ENCODE data around the gene FAM170B.

Gene FAM170B

DNA sequence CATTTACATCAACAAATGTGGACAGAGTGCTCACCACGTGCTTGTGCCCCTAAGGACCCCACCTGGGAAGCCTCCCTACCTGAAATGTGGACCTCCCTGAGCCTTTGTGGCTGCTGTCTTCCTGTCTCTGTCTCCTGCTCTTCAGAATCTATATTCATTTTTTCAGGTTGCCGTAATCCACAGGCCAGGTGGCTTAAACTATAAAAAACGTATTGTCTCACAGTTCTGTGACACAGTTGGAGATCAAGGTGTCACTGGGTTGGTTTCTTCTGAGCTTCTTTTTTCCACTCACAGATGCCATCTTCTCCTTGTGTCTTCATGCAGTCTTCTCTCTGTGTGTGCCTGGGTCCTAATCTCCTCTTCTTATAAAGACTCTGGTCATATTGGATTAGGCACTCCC lies 12.9 kb downstream of the FAM170B start:
- DNase-seq (ENCODE audit: low read depth): no peak

DNA sequence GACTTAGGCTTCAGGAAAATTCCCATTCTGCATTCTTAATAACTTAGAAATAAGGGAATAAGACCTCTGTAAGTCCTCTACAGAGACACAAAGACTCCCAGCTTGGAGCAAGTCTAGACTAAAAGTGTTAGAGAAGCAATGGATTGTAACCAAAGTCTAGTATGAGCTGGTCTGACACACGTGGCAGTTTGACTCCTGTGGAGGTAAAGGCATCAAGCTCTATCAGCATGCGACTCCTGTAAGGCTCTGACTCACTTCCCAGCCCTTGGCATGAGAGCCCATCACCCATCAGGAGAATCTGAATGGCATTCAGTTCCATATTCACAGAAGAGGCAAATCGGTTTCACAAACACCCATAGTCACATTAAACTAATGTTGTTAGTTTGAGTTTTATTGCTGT lies 14.1 kb downstream of the FAM170B start:
- DNase-seq (ENCODE audit: low read depth): no peak

DNA sequence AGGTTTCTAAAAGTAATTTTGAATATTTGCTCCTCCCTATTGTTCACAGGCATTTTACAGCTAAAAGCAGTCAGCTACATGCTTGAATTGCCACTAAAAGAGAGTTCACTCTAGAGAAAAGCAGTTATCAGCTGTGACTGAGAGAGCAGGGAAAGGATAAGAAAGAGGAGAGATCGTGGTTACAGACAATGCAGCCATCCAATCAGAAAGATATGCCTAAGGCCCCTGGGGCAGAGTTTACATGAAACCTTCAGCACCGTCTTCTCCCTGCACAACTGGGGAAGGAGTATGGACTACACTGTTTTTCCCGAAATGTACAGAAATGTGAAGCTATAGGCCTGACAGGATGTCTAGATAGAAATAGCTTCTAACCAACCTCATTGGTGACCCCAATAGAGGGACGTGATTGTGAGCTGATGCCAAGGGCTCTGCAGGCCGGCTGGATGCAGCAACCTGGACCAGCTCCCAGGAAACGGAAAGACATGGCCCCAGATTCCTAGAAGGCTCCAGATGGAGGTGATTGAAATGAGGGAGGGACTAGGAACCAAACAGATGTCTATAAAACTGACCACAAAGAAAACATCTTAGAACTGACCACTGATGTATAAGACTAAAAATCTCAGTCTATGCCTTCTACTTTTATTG lies 15.3 kb downstream of the FAM170B start:
- no peak for DNase-seq (ENCODE audit: low read depth)

DNA sequence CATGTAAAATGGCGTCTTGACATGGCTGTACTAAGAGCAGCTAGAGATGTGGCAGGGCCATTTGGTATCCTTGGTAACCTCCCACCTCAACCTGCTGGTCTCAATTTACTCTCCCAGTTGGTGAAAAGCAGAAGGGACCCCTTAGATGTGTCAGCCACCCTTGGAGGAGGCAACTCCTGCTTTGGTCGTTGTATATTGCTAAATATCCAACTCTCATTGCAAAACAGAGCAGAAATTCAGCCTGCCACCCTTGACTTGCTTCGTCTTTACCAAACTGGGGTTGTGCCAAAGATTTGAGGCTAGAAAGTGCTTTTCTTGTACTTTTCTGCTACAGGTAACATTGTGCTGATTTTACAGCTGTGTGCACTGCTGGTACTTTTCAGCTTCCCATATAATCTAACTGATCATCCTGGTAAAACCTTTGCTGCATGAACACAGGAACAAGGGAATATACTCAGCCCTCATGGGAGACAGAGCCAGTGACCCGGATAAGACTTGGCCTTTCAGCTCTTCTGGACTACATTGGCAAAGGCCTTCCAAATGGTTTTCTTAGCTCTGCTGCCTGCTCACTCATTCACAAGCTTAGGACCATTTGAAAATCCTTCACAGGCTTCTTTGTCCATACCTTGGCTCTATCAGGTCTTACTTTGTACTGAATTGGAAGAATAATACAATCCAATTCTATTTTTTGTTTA lies 16.3 kb downstream of the FAM170B start:
- no peak for DNase-seq (ENCODE audit: low read depth)

DNA sequence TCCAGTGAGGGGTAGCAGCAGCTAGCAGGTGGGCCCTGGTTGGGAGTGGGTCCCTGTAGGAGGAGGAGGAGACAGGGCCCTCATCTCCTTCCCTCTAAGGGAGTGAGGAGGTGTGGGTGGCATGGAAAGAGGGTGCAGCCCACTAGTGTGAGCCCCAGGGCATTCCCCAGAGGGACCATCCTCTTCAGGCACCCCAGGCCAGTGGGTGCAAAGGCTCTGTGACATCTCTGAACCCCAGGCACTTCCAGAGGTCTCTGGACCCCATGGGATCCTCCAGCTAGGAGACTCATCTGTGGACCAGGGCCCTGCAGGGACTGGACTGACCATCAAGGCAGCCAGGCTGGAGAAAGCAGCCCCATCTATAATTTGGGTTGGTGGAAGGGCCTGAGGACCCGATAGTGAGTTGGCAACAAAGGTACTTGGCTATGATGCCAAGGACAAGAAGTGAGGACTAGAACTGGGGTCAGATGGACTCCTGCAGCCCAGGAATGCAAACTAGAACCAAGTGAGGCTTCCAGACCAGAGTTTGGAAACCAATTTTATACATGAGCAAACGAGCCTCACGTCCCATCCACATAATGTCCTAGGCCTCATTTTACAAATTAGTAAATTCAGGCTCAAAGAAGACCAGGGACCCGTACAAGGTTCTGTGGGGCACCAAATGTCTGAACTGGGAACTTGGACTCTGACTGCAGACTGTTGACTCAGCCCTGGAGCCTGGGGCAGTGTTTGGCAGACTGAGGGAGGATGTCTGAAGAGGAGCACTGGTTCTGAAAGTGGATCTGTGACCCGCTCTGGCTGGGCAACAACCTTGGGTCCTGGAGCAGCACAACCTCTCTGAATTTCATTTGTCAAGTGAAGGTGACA lies 17.1 kb downstream of the FAM170B start:
- no peak for DNase-seq (ENCODE audit: low read depth)

DNA sequence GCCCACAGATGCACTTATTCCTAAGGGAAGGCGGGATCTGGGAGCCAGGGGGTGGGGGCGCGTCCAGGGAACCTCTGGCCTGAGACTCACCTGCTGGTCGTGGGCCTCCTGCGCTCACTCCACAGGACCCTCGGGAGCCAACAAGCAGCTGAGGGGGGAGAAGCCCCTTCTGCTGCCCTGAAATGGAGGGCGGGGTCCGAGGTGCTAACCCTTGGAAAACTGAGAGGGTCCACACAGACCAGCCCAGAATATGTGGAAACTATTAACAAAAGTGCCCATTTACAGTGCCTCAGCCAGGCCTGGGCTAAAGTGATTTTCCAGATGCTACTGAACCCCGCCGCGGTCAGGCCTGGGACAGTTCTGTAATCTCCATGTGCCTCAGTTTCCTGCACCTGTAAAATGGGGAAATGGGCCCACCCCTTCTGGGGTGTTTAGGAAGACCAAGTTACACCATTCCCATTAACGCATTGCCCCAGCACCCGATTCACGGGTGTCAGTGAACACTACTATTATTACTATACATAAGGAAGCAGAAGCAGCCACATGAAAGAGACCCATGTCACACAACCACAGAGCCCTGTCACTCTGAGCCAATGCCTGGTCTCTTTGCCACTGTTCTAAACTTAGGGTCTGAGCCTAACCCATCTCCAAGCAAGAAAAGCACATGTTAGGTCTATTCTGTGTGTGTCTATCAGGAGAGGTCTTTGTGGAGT lies 17.9 kb downstream of the FAM170B start:
- no peak for DNase-seq (ENCODE audit: low read depth)

DNA sequence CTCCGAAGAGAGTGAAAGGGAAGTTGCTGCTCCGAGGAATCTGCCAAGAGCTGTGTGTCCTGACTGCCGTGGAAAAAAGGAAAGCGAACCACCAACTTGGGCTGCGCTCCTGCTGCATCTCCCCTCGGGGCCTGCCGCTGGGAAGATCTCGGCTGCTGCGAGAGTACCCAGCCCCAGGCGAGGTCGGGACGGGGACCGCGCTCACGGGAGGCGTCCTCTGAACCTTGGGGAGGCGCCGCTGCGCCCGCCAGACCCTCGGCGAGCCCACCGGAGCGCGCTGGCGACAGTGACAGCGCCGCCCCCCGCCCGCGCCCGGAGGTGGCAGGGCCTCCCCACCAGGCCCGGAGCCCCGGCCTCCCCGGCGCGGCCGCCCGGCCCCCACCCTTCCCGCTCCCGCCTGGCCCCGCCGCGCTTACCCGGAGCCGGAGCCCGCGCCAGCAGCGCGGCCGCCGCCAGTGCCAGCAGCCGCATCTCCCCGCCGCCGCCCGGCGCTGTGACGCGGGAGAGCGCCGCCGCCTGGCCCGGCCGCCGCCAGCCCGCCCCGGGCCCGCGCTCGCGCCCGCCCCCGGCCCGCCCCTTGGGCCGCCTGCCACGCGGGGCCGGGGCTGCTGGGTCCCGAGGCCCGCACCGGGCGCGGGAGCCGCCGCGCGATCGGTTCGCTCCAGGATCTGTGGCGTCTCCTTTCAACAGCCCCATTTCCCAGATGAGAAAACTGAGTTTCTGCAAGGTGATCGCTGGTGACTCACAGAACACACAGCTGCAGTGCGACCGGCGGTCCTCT lies 18.6 kb downstream of the FAM170B start, which contains the start of gene VSTM4:
Gene VSTM4 (minus strand): TSS at position 508 of the 781 bp plus-strand sequence. CDS start 37 bp downstream, at position 471.
- DNase-seq (ENCODE audit: low read depth): peak; percentile 20

DNA sequence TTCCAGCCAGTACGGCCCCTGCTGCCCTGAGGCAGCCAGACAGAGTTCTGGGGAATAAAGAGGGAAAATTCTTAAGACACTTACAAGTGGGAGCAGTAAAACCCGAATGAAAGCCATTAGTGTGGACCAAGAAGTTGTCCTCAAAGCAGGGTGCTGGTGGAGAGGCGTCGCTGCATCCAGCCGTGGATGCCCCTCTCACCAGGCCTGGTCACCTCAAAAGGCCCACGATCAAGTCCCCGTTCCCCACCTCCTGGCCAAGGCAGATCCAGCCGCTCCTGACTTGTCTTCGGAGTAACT lies 19.2 kb downstream of the FAM170B start:
- no peak for DNase-seq (ENCODE audit: low read depth)

DNA sequence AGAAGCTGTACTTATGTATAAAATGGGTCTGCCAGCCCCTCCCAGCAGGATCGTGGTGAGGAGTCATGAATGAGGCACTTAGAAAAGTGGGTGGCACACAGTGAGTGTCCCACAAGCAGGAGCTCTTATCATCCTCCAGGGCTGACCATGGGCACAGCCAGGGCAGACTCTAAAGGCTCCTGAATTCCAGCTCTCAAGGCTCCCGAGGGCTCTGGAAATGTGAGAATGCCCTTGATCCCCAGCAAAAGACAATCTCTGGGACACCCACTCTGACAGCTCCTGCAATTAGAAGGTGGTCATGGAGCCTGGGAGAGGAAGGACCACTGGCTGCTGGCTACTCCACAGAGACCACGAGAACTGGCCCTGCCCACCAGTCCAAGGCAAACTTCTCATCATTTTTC lies 20.1 kb downstream of the FAM170B start:
- no peak for DNase-seq (ENCODE audit: low read depth)

DNA sequence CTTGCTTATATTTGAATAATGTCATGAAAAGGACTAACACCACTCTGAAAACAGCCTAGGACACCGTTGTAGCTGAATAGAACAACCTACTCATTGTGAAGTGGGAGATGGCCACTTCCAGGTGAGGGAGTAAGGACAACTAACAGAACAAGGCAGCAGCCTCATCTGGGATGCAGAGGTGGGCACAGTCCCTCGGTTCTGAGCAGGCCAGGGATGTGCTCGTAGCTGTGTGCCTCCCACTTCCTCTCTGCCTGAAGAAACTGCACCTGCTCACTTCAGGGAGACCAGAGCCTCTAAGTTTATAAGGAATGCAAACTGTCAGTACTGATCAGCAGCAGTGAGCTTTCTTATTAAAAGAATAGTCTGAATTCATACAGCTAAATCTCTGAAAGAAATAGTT lies 21.0 kb downstream of the FAM170B start:
- DNase-seq (ENCODE audit: low read depth): no peak

DNA sequence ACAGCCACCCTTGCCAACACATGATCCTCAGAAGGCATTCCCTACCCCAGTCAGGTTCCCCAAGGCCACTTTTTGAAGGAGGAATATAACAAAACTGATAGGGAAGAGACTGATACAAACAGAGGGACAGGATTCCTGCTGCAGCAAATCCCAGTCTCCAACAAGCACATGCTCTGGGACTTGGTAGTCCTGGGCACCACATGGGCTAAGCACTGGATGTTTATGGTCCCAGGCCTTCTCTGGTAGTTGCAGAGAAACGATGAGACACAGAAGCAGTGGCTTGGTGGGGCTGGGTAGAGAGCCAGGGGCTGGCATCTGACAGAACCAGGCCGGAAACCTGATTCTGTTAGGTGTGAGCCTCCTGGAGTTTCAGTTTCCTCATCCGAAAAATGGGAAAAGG lies 21.7 kb downstream of the FAM170B start:
- no peak for DNase-seq (ENCODE audit: low read depth)

DNA sequence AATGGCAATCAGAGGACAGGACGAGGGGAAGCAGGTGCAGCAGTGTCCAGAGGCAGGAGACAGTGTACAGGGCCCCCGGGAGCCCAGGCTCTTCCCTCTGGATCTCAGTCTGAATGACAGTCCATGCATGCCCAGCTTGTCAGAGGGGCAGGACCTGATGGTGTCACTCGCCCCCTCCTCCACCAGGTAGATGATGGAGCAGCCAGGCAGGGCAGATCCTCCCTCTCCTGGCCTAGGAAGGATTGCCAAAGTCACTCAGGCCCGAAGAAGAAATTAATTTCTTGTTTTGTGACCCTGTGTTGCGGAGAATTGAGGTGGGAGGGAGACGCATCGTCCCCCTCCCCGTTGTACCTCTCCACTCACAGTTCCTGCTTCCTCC lies 22.5 kb downstream of the FAM170B start:
- DNase-seq (ENCODE audit: low read depth): no peak

DNA sequence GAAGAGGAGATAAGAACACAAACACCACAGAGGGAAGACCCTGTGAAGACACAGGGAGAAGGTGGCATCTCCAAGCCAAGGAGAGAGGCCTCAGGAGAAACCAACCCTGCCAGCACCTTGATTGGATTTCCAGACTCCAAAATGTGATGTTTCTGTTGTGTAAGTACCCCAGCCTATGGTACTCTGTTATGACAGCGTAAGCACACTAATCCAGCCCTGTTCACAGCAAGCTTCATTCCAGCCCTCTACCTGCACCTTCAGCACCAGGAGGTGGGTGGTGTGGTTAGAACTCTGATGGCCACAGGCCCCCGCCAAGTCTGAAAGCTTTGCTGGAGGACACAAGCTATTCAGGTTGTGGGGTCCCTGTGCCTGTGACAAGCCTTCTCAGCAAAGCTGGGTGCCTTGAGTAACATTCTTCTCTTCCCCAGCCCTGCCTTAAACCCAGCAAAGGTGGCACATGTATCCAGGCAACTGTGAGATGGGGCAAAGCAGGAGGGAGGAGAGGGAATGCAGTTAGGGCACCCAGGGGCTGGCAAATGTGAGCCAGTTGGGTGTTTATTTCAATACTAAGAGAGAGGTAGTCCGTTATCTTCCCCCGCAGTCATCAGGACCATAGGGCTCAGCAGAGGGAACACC lies 23.0 kb downstream of the FAM170B start:
- DNase-seq (ENCODE audit: low read depth): no peak

DNA sequence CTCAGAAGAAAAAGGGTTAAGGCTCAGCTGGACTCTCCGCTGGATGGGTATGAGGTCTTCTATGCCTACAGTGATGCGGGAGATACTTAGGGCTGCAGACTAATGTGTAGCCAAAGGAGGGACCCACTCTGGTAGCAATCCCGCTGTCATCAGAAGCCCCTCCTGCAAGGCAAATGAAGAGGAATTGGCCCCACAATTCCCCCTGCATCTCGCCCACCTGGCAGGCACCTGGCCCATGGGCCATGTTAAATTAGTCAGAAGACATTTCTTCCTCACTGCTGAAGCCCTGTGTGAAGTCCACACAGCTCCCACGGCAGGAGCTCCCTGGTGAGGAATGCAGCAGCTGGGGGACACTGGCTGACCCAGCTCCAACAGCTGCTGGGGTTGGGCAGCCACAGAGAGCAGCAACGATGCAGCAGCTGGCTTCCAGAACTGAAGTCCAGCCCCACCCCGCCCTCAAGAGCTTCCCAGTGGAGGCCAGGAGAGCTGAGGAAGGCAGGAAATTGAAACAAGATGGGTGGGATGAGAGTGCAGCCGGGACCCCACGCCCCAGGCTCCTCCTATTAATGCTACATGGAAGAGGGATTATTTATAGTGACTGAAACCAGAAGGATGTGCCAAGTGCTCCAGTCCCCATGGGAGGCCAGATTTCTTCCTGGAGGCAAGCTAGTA lies 24.0 kb downstream of the FAM170B start:
- DNase-seq (ENCODE audit: low read depth): peak; percentile 69

DNA sequence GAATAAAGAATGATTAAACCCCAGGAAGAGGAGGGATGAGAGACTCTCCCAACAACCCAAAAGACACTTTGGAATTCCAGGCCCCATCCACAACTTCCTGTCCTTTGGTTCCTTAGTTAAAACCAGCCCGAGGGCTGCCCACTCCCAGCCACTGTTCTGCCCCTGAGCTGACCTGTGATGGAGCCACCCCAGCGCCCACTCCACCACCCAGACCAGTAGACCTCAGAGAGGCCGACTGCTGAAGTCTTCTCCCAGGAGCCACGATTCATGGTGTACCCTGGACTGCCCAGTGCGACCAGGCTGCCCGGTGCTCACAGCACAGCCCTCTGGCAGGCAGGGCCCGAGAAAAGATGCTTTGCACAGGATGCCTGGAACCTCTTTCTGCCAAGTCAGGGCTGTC lies 25.2 kb downstream of the FAM170B start:
- DNase-seq (ENCODE audit: low read depth): no peak

DNA sequence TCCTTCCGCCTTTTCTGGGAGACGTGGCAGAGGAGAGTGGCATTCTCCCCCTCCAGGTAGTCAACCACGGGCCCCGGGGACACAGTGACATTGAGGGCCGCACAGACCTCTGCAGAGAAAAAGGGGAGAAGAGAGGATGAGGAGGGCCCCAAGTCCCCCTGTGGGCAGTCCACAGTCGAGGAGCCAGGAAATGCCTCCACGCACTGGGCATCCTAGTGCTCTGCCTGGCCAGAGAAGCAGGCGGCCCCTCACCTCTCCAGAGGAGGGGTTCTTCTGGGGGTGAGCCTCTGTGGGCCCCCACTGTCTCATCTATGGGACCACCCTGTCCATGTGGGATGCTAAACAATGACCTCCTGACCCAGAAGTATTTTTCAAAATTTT lies 25.9 kb downstream of the FAM170B start:
- DNase-seq (ENCODE audit: low read depth): no peak

DNA sequence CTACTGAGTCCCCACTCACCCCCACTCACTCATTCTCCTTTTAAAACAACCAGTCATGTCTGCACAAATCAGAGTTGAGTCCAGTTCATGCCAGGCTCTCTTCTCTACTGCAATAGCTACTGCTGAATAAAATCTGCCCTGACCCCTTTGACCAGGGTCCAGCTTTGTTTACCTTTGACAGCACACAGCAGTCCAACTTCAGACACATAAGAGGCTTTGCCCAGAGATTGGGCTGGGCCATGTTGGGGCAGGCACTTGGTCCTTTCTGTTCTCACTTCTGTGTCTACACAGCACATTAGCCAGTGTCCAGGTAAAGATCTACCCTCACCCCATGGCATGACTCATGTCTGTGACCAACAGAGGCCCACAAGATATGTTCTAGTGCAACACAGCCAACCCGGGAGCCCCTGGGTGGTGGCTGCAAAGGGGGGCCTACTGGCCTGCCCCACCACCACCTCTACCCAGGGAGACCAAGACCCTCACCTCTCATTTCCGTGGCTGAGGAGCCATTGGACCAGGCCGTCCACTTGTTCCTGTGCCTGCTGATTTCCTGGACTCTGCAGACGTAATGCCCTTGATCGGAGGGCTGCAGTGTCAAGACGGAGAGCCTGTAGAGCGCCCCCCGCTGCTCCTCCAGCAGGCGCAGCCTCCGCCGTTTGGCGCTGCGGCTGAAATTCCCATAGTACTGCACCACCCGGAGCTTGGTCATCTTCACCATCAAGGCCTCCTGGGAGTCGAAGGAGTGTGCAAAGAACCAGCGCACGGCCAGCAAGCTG lies 26.5 kb downstream of the FAM170B start:
- no peak for DNase-seq (ENCODE audit: low read depth)

DNA sequence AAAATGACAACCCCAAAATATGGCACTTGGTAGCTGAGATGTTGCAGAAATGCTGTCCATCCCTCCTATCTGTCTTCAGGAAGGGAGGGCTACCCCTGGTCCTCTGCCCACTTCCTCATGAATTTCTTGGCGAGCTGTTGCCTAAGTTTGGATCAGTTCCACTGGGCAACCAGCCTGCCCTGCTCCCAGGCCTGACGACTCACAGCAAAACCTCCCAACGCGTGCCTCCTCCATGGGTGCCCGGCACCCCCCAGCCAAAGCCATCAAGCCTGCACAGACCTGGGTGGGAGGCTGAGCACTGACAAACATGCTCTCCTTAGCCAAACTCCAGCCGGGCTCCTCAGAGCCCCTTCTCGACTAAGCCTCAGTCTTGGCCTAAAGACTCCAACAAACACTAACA lies 27.4 kb downstream of the FAM170B start:
- DNase-seq (ENCODE audit: low read depth): no peak

DNA sequence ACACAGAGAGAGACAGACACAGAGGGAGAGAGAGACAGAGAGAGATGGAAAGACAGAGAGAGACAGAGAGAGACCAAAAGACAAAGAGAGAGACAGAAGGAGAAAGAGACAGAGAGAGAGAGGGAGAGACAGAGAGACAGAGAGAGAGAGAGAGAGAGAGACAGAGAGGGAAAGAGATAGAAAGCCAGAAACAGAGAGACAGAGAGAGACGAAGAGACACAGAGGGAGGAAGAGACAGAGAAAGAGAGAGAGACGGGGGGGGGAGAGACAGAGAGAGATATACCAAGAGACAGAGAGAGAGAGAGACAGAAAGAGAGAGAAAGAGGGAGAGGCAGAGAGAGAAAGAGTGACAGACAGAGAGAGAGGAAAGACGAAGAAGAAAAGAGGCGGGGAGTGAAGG lies 28.7 kb downstream of the FAM170B start:
- no peak for DNase-seq (ENCODE audit: low read depth)

DNA sequence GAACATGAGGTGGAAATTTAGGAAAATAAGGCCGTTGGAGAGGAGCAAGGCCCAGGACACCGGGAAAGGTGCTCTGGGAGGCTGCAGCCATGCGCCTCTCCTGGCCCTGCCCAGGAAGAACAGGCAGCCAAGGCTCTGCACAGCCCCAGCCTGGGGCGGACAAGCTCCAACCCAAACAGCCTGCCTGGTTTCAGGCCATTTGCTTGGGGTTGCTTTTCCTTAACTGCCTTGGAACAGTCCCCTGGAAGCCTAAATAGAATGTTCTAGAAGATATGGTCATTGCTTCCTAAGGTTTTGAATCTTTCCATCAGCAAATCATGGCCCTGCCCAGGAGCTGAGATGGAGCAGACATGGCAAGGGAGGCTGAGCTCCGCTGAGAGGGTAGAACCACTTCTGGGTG lies 29.5 kb downstream of the FAM170B start:
- no peak for DNase-seq (ENCODE audit: low read depth)

Measured in GM04504 (cell line).